Measurements from ENCODE around the gene STK38.
"Not testable (repeated sequence)": the region's sequence is repeated elsewhere in the genome, so short reads cannot be mapped to it uniquely, and the experiment has no call there.

STK38 gene

GRCh38 chr6:36488221-36488620, 59.1 kb downstream of the STK38 start:
- Histone ChIP-seq H3K9me3 (ENCODE audit: insufficient read depth, low read depth, low read length) (no peaks in the 10 kb centered on the region), H3F3A (ENCODE audit: low read depth) (no peaks in the 10 kb centered on the region), H3K9me2 (replicated peaks; ENCODE audit: low read depth, low read length) (no peaks in the 10 kb centered on the region), H3K27me3 (ENCODE audit: insufficient read depth, low read length, poor library complexity, severe bottlenecking) (no peaks in the 10 kb centered on the region), H3K4me1 (ENCODE audit: insufficient read depth, low read length, poor library complexity, severe bottlenecking) (no peaks in the 10 kb centered on the region), H3K36me3 (ENCODE audit: insufficient read depth, low read length) (peaks cover 59% of the 10 kb centered on the region; the same call in 1 of the 2 replicates), H4K20me1 (ENCODE audit: insufficient read depth, low read length, poor library complexity, severe bottlenecking) (no peaks in the 10 kb centered on the region), H3K4me2 (ENCODE audit: low read depth, low read length, poor library complexity, severe bottlenecking) (no peak overlapping the region), H3K9ac (ENCODE audit: low read depth, low read length, poor library complexity, severe bottlenecking) (no peak overlapping the region), H2AFZ (ENCODE audit: low read length) (no peak overlapping the region), H3K79me2 (ENCODE audit: insufficient read depth, low read length) (no peaks in the 10 kb centered on the region), H3K4me3 (ENCODE audit: low read length, poor library complexity, severe bottlenecking) (no peak overlapping the region)
- no peak for TF ChIP-seq CTCF (conservative IDR thresholded peaks at IDR 0.05; ENCODE audit: low read length)

- Histone ChIP-seq H3K9me3 (ENCODE audit: insufficient read depth, low read depth, low read length) (no peaks in the 10 kb centered on the region), H4K20me1 (ENCODE audit: insufficient read depth, low read length, poor library complexity, severe bottlenecking) (no peaks in the 10 kb centered on the region), H3K27me3 (ENCODE audit: insufficient read depth, low read length, poor library complexity, severe bottlenecking) (no peaks in the 10 kb centered on the region), H3K4me1 (ENCODE audit: insufficient read depth, low read length, poor library complexity, severe bottlenecking) (no peaks in the 10 kb centered on the region), H2AFZ (ENCODE audit: low read length) (no peak overlapping the region), H3K9ac (ENCODE audit: low read depth, low read length, poor library complexity, severe bottlenecking) (no peak overlapping the region), H3K36me3 (ENCODE audit: insufficient read depth, low read length) (peaks cover 59% of the 10 kb centered on the region; the same call in 1 of the 2 replicates), H3K79me2 (ENCODE audit: insufficient read depth, low read length) (no peaks in the 10 kb centered on the region), H3K4me2 (ENCODE audit: low read depth, low read length, poor library complexity, severe bottlenecking) (no peak overlapping the region), H3F3A (ENCODE audit: low read depth) (no peaks in the 10 kb centered on the region), H3K4me3 (ENCODE audit: low read length, poor library complexity, severe bottlenecking) (no peak overlapping the region), H3K9me2 (replicated peaks; ENCODE audit: low read depth, low read length) (no peaks in the 10 kb centered on the region)
- no peak for TF ChIP-seq EZH2phosphoT487 (IDR thresholded peaks at IDR 0.05; ENCODE audit: borderline replicate concordance)
- no peak for TF ChIP-seq CTCF (conservative IDR thresholded peaks at IDR 0.05; ENCODE audit: low read length)
Observed at GRCh38 chr6:36487698-36488097, 59.6 kb downstream of the STK38 start.

GRCh38 chr6:36484736-36485135, 62.5 kb downstream of the STK38 start:
- H3K9me2 ChIP-seq (replicated peaks; ENCODE audit: low read depth, low read length), result no peaks in the 10 kb centered on the region
- H3K27me3 ChIP-seq (ENCODE audit: insufficient read depth, low read length, poor library complexity, severe bottlenecking), result no peaks in the 10 kb centered on the region
- H3K9me3 ChIP-seq (ENCODE audit: insufficient read depth, low read depth, low read length), result no peaks in the 10 kb centered on the region
- H3K79me2 ChIP-seq (ENCODE audit: insufficient read depth, low read length), result no peaks in the 10 kb centered on the region
- TF ChIP-seq EZH2phosphoT487 (IDR thresholded peaks at IDR 0.05; ENCODE audit: borderline replicate concordance) (no peak), CTCF (conservative IDR thresholded peaks at IDR 0.05; ENCODE audit: low read length) (no peak)
- H3K36me3 ChIP-seq (ENCODE audit: insufficient read depth, low read length), result peaks cover 74% of the 10 kb centered on the region; the same call in 1 of the 2 replicates
- H3K9ac ChIP-seq (ENCODE audit: low read depth, low read length, poor library complexity, severe bottlenecking), result no peak overlapping the region
- no peaks in the 10 kb centered on the region for H3K4me1 ChIP-seq (ENCODE audit: insufficient read depth, low read length, poor library complexity, severe bottlenecking)
- no peak overlapping the region for H3K4me3 ChIP-seq (ENCODE audit: low read length, poor library complexity, severe bottlenecking)
- H3F3A ChIP-seq (ENCODE audit: low read depth), result no peaks in the 10 kb centered on the region
- no peaks in the 10 kb centered on the region for H4K20me1 ChIP-seq (ENCODE audit: insufficient read depth, low read length, poor library complexity, severe bottlenecking)
- no peak overlapping the region for H3K4me2 ChIP-seq (ENCODE audit: low read depth, low read length, poor library complexity, severe bottlenecking)
- no peak overlapping the region for H2AFZ ChIP-seq (ENCODE audit: low read length)

GRCh38 chr6:36483326-36483725, 64.0 kb downstream of the STK38 start:
- H3K4me3 ChIP-seq (ENCODE audit: low read length, poor library complexity, severe bottlenecking); H3K4me1 ChIP-seq (ENCODE audit: insufficient read depth, low read length, poor library complexity, severe bottlenecking); H2AFZ ChIP-seq (ENCODE audit: low read length); H4K20me1 ChIP-seq (ENCODE audit: insufficient read depth, low read length, poor library complexity, severe bottlenecking); H3K9me3 ChIP-seq (ENCODE audit: insufficient read depth, low read depth, low read length); H3K79me2 ChIP-seq (ENCODE audit: insufficient read depth, low read length); H3K9me2 ChIP-seq (replicated peaks; ENCODE audit: low read depth, low read length); H3K9ac ChIP-seq (ENCODE audit: low read depth, low read length, poor library complexity, severe bottlenecking); H3F3A ChIP-seq (ENCODE audit: low read depth); H3K27me3 ChIP-seq (ENCODE audit: insufficient read depth, low read length, poor library complexity, severe bottlenecking); H3K4me2 ChIP-seq (ENCODE audit: low read depth, low read length, poor library complexity, severe bottlenecking): not testable (repeated sequence)
- peaks cover 72% of the 10 kb centered on the region; the same call in 1 of the 2 replicates for H3K36me3 ChIP-seq (ENCODE audit: insufficient read depth, low read length)

All from Loucy (cell line).